ENCODE measurements around the gene PRKAG2.

- TF ChIP-seq FOXM1 (IDR thresholded peaks at IDR 0.05; ENCODE audit: borderline replicate concordance, low read depth) (no peak), RAD21 (IDR thresholded peaks at IDR 0.05; ENCODE audit: low read depth) (no peak)
- TF ChIP-seq, protein P1, sequence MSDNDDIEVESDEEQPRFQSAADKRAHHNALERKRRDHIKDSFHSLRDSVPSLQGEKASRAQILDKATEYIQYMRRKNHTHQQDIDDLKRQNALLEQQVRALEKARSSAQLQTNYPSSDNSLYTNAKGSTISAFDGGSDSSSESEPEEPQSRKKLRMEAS (IDR thresholded peaks at IDR 0.05), result no peak
These were observed 229.9 kb downstream of the PRKAG2 start for GRCh38 chr7:151647006-151647405.
